ENCODE measurements around the gene RAP1B. TPM values are rescaled to one million over a fixed set of nuclear protein-coding genes. Genes with fewer than 3 reads are reported as not detected.

RAP1B gene
- total and polyA plus RNA-seq, 9 of the 15 experiments (the other 6 are each of a cell fraction or from before 2014, with no cell fraction given): 107 to 309 (median 170) TPM

- TF ChIP-seq, protein P1, sequence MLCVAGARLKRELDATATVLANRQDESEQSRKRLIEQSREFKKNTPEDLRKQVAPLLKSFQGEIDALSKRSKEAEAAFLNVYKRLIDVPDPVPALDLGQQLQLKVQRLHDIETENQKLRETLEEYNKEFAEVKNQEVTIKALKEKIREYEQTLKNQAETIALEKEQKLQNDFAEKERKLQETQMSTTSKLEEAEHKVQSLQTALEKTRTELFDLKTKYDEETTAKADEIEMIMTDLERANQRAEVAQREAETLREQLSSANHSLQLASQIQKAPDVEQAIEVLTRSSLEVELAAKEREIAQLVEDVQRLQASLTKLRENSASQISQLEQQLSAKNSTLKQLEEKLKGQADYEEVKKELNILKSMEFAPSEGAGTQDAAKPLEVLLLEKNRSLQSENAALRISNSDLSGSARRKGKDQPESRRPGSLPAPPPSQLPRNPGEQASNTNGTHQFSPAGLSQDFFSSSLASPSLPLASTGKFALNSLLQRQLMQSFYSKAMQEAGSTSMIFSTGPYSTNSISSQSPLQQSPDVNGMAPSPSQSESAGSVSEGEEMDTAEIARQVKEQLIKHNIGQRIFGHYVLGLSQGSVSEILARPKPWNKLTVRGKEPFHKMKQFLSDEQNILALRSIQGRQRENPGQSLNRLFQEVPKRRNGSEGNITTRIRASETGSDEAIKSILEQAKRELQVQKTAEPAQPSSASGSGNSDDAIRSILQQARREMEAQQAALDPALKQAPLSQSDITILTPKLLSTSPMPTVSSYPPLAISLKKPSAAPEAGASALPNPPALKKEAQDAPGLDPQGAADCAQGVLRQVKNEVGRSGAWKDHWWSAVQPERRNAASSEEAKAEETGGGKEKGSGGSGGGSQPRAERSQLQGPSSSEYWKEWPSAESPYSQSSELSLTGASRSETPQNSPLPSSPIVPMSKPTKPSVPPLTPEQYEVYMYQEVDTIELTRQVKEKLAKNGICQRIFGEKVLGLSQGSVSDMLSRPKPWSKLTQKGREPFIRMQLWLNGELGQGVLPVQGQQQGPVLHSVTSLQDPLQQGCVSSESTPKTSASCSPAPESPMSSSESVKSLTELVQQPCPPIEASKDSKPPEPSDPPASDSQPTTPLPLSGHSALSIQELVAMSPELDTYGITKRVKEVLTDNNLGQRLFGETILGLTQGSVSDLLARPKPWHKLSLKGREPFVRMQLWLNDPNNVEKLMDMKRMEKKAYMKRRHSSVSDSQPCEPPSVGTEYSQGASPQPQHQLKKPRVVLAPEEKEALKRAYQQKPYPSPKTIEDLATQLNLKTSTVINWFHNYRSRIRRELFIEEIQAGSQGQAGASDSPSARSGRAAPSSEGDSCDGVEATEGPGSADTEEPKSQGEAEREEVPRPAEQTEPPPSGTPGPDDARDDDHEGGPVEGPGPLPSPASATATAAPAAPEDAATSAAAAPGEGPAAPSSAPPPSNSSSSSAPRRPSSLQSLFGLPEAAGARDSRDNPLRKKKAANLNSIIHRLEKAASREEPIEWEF (CRISPR knock-in tag; IDR thresholded peaks at IDR 0.05): no peak
- TF ChIP-seq STAG1 (CRISPR knock-in tag; IDR thresholded peaks at IDR 0.05; ENCODE audit: borderline replicate concordance): no peak
- TF ChIP-seq, protein P2, sequence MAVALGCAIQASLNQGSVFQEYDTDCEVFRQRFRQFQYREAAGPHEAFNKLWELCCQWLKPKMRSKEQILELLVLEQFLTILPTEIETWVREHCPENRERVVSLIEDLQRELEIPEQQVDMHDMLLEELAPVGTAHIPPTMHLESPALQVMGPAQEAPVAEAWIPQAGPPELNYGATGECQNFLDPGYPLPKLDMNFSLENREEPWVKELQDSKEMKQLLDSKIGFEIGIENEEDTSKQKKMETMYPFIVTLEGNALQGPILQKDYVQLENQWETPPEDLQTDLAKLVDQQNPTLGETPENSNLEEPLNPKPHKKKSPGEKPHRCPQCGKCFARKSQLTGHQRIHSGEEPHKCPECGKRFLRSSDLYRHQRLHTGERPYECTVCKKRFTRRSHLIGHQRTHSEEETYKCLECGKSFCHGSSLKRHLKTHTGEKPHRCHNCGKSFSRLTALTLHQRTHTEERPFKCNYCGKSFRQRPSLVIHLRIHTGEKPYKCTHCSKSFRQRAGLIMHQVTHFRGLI (CRISPR knock-in tag; IDR thresholded peaks at IDR 0.05): no peak
- TF ChIP-seq MBD1 (CRISPR knock-in tag; IDR thresholded peaks at IDR 0.05): no peak
- TF ChIP-seq ARNT (IDR thresholded peaks at IDR 0.05): no peak
- TF ChIP-seq ZBTB8A (IDR thresholded peaks at IDR 0.05; ENCODE audit: partially characterized antibody): no peak
- peak; percentile 66; the same call in 1 of the 2 replicates for TF ChIP-seq ZBTB12 (CRISPR knock-in tag; IDR thresholded peaks at IDR 0.05)
- TF ChIP-seq PCBP2 (IDR thresholded peaks at IDR 0.05; ENCODE audit: low read depth, low read length, poor library complexity, severe bottlenecking): no peak
- no peak for TF ChIP-seq IRF1 (CRISPR knock-in tag; IDR thresholded peaks at IDR 0.05; ENCODE audit: borderline replicate concordance)
- no peak for TF ChIP-seq GATAD2B (IDR thresholded peaks at IDR 0.05; ENCODE audit: borderline replicate concordance)
- TF ChIP-seq, protein P3, sequence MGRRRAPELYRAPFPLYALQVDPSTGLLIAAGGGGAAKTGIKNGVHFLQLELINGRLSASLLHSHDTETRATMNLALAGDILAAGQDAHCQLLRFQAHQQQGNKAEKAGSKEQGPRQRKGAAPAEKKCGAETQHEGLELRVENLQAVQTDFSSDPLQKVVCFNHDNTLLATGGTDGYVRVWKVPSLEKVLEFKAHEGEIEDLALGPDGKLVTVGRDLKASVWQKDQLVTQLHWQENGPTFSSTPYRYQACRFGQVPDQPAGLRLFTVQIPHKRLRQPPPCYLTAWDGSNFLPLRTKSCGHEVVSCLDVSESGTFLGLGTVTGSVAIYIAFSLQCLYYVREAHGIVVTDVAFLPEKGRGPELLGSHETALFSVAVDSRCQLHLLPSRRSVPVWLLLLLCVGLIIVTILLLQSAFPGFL (CRISPR knock-in tag; IDR thresholded peaks at IDR 0.05): no peak
- TF ChIP-seq TEAD2 (tag; IDR thresholded peaks at IDR 0.05): no peak
Observed at GRCh38 chr12:68610370-68611093, at the start of gene RAP1B (continued).

Data from K562 (cell line).